ENCODE results near the gene LRP4. TPM values are rescaled to one million over a fixed set of nuclear protein-coding genes. Genes with fewer than 3 reads are reported as not detected.

LRP4 gene
- total and polyA plus RNA-seq, 2 of the 13 experiments (the other 11 are each of a cell fraction or from before 2014, with no cell fraction given), result 4.7 to 13.3 TPM

DNA sequence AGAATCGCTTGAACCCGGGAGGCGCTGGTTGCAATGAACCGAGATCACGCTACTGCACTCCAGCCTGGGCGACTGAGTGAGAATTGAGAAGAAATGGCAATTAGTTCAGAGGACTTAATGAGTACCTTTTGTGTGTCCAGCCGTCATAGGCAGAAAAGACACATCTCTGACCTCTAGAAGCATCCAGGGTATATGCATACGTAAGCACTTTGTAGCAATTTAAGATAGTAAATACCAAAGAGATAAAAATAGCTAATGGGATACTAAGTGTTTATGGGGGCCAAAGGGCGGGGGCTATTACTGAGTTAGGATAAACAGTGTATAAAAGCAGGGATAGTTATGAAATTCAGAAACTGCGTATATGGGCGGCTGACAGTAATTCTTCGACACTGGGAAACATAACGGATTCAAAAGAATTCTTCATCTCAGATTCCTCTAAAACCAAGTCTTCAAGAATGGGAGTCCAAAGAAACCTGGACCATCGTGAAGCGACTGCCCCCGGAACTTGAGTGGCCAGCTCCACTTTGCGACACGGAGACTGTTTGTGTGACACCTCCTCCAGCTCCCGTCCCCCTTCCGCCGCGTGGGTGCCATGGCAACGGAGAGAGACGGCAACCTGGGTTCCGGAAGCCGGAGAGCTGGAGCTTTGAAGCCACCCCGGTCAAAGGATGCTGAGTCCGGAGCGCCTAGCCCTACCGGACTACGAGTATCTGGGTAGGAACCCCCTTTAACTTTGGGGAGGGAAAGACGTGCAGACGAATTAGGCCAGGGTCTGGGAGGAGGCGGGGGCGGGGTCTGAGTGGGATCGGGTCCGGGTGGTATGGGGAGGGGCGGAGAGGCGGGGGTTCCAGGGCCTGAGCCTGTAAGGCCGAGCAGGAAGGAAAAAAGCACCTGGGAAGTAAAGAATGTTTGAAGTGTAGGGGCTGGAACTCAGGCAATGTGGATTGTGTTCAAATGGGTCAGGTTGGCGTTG lies 18.1 kb upstream of the LRP4 start, which contains the start of gene CSTPP1 (continued):
- peak; percentile 30; the same call in 1 of the 2 replicates for TF ChIP-seq FOXO1 (CRISPR knock-in tag; IDR thresholded peaks at IDR 0.05)
- TF ChIP-seq ZSCAN30 (CRISPR knock-in tag; IDR thresholded peaks at IDR 0.05), result no peak
- TF ChIP-seq, protein P1, sequence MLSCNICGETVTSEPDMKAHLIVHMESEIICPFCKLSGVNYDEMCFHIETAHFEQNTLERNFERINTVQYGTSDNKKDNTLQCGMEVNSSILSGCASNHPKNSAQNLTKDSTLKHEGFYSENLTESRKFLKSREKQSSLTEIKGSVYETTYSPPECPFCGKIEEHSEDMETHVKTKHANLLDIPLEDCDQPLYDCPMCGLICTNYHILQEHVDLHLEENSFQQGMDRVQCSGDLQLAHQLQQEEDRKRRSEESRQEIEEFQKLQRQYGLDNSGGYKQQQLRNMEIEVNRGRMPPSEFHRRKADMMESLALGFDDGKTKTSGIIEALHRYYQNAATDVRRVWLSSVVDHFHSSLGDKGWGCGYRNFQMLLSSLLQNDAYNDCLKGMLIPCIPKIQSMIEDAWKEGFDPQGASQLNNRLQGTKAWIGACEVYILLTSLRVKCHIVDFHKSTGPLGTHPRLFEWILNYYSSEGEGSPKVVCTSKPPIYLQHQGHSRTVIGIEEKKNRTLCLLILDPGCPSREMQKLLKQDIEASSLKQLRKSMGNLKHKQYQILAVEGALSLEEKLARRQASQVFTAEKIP (CRISPR knock-in tag; IDR thresholded peaks at IDR 0.05; ENCODE audit: borderline replicate concordance), result no peak
- TF ChIP-seq PCBP2 (optimal IDR thresholded peaks at IDR 0.05; ENCODE audit: low read depth, low read length, poor library complexity, severe bottlenecking), result no peak
- TF ChIP-seq, protein P2, sequence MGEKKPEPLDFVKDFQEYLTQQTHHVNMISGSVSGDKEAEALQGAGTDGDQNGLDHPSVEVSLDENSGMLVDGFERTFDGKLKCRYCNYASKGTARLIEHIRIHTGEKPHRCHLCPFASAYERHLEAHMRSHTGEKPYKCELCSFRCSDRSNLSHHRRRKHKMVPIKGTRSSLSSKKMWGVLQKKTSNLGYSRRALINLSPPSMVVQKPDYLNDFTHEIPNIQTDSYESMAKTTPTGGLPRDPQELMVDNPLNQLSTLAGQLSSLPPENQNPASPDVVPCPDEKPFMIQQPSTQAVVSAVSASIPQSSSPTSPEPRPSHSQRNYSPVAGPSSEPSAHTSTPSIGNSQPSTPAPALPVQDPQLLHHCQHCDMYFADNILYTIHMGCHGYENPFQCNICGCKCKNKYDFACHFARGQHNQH (CRISPR knock-in tag; IDR thresholded peaks at IDR 0.05), result peak; percentile 71; the same call in 1 of the 2 replicates
- TF ChIP-seq, protein P3, sequence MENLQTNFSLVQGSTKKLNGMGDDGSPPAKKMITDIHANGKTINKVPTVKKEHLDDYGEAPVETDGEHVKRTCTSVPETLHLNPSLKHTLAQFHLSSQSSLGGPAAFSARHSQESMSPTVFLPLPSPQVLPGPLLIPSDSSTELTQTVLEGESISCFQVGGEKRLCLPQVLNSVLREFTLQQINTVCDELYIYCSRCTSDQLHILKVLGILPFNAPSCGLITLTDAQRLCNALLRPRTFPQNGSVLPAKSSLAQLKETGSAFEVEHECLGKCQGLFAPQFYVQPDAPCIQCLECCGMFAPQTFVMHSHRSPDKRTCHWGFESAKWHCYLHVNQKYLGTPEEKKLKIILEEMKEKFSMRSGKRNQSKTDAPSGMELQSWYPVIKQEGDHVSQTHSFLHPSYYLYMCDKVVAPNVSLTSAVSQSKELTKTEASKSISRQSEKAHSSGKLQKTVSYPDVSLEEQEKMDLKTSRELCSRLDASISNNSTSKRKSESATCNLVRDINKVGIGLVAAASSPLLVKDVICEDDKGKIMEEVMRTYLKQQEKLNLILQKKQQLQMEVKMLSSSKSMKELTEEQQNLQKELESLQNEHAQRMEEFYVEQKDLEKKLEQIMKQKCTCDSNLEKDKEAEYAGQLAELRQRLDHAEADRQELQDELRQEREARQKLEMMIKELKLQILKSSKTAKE (CRISPR knock-in tag; IDR thresholded peaks at IDR 0.05; ENCODE audit: borderline replicate concordance), result no peak
- TF ChIP-seq MED8 (CRISPR knock-in tag; IDR thresholded peaks at IDR 0.05; ENCODE audit: insufficient replicate concordance), result no peak
- no peak for TF ChIP-seq MLLT10 (CRISPR knock-in tag; IDR thresholded peaks at IDR 0.05)
- no peak for TF ChIP-seq EEA1 (CRISPR knock-in tag; IDR thresholded peaks at IDR 0.05; ENCODE audit: borderline replicate concordance)
- TF ChIP-seq NBN (conservative IDR thresholded peaks at IDR 0.05), result no peak
- TF ChIP-seq SRY (CRISPR knock-in tag; IDR thresholded peaks at IDR 0.05), result no peak
- TF ChIP-seq, protein P4, sequence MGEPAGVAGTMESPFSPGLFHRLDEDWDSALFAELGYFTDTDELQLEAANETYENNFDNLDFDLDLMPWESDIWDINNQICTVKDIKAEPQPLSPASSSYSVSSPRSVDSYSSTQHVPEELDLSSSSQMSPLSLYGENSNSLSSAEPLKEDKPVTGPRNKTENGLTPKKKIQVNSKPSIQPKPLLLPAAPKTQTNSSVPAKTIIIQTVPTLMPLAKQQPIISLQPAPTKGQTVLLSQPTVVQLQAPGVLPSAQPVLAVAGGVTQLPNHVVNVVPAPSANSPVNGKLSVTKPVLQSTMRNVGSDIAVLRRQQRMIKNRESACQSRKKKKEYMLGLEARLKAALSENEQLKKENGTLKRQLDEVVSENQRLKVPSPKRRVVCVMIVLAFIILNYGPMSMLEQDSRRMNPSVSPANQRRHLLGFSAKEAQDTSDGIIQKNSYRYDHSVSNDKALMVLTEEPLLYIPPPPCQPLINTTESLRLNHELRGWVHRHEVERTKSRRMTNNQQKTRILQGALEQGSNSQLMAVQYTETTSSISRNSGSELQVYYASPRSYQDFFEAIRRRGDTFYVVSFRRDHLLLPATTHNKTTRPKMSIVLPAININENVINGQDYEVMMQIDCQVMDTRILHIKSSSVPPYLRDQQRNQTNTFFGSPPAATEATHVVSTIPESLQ (CRISPR knock-in tag; conservative IDR thresholded peaks at IDR 0.05), result no peak
- TF ChIP-seq RAD21 (CRISPR knock-in tag; IDR thresholded peaks at IDR 0.05), result 0 out of 2 replicates have a peak, but pooled peaks have one; percentile 42
- TF ChIP-seq ZNF775 (CRISPR knock-in tag; IDR thresholded peaks at IDR 0.05; ENCODE audit: borderline replicate concordance), result no peak

All from HepG2 (cell line).